Tibial artery (tissue), 4 donors: ENCODE results near the gene EMILIN1.

ENCODE experiments used
- DNase-seq, 2 donors: peaks; one replicate each; pipeline ENCODE4 v3.0.0-alpha.2; 2019
- H3K27ac ChIP-seq, 2 donors: fragments of 200-600 bp; sonication (generic) in 1 of 2; 1 replicate in 1 of 2; 2 replicates in 1 of 2; pipeline ENCODE4 v1.5.1; 2018 to 2019; ENCODE audit warnings: mild to moderate bottlenecking in 1 of 2
- H3K27me3 ChIP-seq, 2 donors: fragments of 200-600 bp; sonication (generic) in 1 of 2; one replicate each; pipeline versions ENCODE4 v1.5.1 to v1.6.0; 2016 to 2019
- H3K36me3 ChIP-seq, 3 donors: fragments of 200-600 bp; sonication (generic) in 2 of 3; one replicate each; pipeline ENCODE4 v1.5.1; 2016 to 2019; ENCODE audit warnings: mild to moderate bottlenecking in 2 of 3
- H3K4me1 ChIP-seq, 4 donors: fragments of 200-600 bp; sonication (generic) in 2 of 4; 1 replicate in 3 of 4; 2 replicates in 1 of 4; pipeline ENCODE4 v1.5.1; 2016 to 2019
- H3K4me3 ChIP-seq, 2 donors: fragments of 200-600 bp; sonication (generic) in 1 of 2; 1 replicate in 1 of 2; 2 replicates in 1 of 2; pipeline ENCODE4 v1.5.1; 2018 to 2019; ENCODE audit warnings: mild to moderate bottlenecking in 2 of 2
- H3K9me3 ChIP-seq, 3 donors: fragments of 200-600 bp; sonication (generic) in 1 of 3; one replicate each; pipeline ENCODE4 v1.5.1; 2016 to 2019
- CTCF ChIP-seq, 2 experiments: fragments of 200-600 bp in 1 of 2; fragments of 450-650 bp in 1 of 2; IDR thresholded peaks; one replicate each; pipeline ENCODE4 v1.5.1; 2017 to 2019; ENCODE audit warnings: antibody characterized with exemption in 2 of 2, mild to moderate bottlenecking in 1 of 2, moderate library complexity in 1 of 2
- intact Hi-C: fragments of 100-400 bp; cut with DNase I; formaldehyde crosslinking; loops from one replicate; pipeline ENCODE4 v1.15.0; 2023; ENCODE audit warnings: low total_unique reads

EMILIN1 gene

GRCh38 chr2:27099334-27099955 lies 21.0 kb downstream of the EMILIN1 start:
- intact Hi-C loops = loop anchor here (2.0 to 5.0 kb wide), 2 partner anchors 93 to 181 kb away; no protein-coding TSS in a partner anchor
- Histone ChIP-seq H3K9me3 (no peaks in the 10 kb centered on the region), H3K4me3 (no peak overlapping the region), H3K27ac (no peak overlapping the region), H3K27me3 (peaks cover 0 to 9% of the 10 kb centered on the region in 2 donors), H3K36me3 (peaks cover 0 to 18% (median 0%) of the 10 kb centered on the region in 3 donors), H3K4me1 (peaks cover 0 to 8% (median 4%) of the 10 kb centered on the region in 4 donors)
- TF ChIP-seq CTCF (IDR thresholded peaks at IDR 0.05) = no peak
- DNase-seq = no peak

- Histone ChIP-seq H3K9me3 (no peaks in the 10 kb centered on the region), H3K27me3 (peaks cover 0 to 14% of the 10 kb centered on the region in 2 donors), H3K4me1 (peaks cover 0 to 8% (median 4%) of the 10 kb centered on the region in 4 donors), H3K36me3 (peaks cover 0 to 13% (median 0%) of the 10 kb centered on the region in 3 donors), H3K4me3 (no peak overlapping the region), H3K27ac (no peak overlapping the region)
- TF ChIP-seq CTCF (IDR thresholded peaks at IDR 0.05) = no peak
- intact Hi-C loops = no loop called here
- no peak for DNase-seq
Observed at GRCh38 chr2:27100036-27100435, 21.6 kb downstream of the EMILIN1 start.

- intact Hi-C loops = no loop called here
- no peak overlapping the region for H3K27ac ChIP-seq
- no peaks in the 10 kb centered on the region for H3K9me3 ChIP-seq
- peaks cover 0 to 13% (median 0%) of the 10 kb centered on the region in 3 donors for H3K36me3 ChIP-seq
- H3K4me1 ChIP-seq = no peaks in the 10 kb centered on the region
- DNase-seq = no peak
- peaks cover 0 to 25% of the 10 kb centered on the region in 2 donors for H3K27me3 ChIP-seq
- no peak overlapping the region for H3K4me3 ChIP-seq
- no peak for TF ChIP-seq CTCF (IDR thresholded peaks at IDR 0.05)
Observed at GRCh38 chr2:27102329-27102728, 23.9 kb downstream of the EMILIN1 start.

GRCh38 chr2:27105981-27106380 lies 27.6 kb downstream of the EMILIN1 start:
- no peaks in the 10 kb centered on the region for H3K4me1 ChIP-seq
- H3K27me3 ChIP-seq = peaks cover 0 to 28% of the 10 kb centered on the region in 2 donors
- no peak for TF ChIP-seq CTCF (IDR thresholded peaks at IDR 0.05)
- H3K36me3 ChIP-seq = no peaks in the 10 kb centered on the region
- intact Hi-C loops = no loop called here
- no peaks in the 10 kb centered on the region for H3K9me3 ChIP-seq
- no peak overlapping the region for H3K4me3 ChIP-seq
- H3K27ac ChIP-seq = no peak overlapping the region
- DNase-seq = no peak

- no peak for DNase-seq
- no peaks in the 10 kb centered on the region for H3K36me3 ChIP-seq
- H3K27ac ChIP-seq = no peak overlapping the region
- H3K4me3 ChIP-seq = no peak overlapping the region
- H3K4me1 ChIP-seq = no peaks in the 10 kb centered on the region
- no peak for TF ChIP-seq CTCF (IDR thresholded peaks at IDR 0.05)
- intact Hi-C loops = no loop called here
- H3K9me3 ChIP-seq = no peaks in the 10 kb centered on the region
- H3K27me3 ChIP-seq = peaks cover 0 to 24% of the 10 kb centered on the region in 2 donors
Observed at GRCh38 chr2:27108221-27108620, 29.8 kb downstream of the EMILIN1 start.
